ENCODE results near the gene PEX19.

Gene PEX19

DNA sequence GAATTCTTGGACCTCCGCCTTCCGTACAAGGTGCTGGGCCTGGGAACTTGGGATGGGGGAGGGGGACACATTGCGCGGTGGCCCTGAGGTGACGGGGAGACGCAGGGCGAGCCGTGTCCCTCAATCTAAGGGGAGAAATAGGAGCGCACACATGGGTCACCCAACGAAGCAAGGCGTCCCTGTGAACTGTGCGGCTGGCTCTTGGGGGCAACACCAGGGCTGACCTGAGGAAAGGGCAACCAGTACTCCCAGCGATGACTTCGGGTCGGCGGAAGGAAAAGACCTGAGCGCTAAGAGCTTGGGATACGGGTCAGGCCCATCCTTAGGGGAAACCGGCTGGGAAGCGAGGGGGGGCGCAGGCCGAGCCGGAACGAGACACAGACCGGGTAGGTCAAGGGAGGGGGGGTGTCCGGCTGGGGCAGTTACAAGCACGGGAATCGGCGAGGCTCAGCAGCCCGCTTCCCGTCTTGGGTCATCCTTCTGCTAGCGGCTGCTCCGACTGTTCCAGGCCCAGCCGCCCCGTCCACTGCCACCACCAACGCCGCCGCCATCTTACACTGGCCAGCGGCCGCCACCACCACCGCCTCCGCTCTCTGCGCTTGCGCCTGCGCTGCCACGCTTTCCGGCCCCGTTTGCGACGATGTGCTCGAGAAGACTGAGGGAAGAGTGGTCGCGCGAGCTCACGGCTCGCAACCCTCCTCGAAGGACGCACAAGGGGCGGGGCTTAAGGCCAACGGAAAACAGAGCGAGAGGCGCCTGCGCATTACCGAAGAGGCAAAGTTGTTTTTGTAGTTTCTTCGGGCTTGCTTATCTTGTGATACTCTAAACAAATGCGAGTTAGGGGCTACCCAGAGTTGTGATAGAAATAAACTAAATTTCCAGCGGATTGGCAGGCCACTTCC lies 22.8 kb downstream of the PEX19 start, which contains the start of gene DCAF8 (continued):
- TF ChIP-seq, protein P1, sequence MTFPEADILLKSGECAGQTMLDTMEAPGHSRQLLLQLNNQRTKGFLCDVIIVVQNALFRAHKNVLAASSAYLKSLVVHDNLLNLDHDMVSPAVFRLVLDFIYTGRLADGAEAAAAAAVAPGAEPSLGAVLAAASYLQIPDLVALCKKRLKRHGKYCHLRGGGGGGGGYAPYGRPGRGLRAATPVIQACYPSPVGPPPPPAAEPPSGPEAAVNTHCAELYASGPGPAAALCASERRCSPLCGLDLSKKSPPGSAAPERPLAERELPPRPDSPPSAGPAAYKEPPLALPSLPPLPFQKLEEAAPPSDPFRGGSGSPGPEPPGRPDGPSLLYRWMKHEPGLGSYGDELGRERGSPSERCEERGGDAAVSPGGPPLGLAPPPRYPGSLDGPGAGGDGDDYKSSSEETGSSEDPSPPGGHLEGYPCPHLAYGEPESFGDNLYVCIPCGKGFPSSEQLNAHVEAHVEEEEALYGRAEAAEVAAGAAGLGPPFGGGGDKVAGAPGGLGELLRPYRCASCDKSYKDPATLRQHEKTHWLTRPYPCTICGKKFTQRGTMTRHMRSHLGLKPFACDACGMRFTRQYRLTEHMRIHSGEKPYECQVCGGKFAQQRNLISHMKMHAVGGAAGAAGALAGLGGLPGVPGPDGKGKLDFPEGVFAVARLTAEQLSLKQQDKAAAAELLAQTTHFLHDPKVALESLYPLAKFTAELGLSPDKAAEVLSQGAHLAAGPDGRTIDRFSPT (tag by site-specific recombination; IDR thresholded peaks at IDR 0.05) = peak; percentile 81; the same call in 1 of the 2 replicates
- TF ChIP-seq, protein P2, sequence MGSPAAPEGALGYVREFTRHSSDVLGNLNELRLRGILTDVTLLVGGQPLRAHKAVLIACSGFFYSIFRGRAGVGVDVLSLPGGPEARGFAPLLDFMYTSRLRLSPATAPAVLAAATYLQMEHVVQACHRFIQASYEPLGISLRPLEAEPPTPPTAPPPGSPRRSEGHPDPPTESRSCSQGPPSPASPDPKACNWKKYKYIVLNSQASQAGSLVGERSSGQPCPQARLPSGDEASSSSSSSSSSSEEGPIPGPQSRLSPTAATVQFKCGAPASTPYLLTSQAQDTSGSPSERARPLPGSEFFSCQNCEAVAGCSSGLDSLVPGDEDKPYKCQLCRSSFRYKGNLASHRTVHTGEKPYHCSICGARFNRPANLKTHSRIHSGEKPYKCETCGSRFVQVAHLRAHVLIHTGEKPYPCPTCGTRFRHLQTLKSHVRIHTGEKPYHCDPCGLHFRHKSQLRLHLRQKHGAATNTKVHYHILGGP (tag by site-specific recombination; IDR thresholded peaks at IDR 0.05) = no peak
- TF ChIP-seq ZNF843 (tag by site-specific recombination; IDR thresholded peaks at IDR 0.05) (peak; percentile 80; the same call in 1 of the 2 replicates), ZSCAN30 (tag by site-specific recombination; IDR thresholded peaks at IDR 0.05) (peak; percentile 97), ZNF571 (tag by site-specific recombination; IDR thresholded peaks at IDR 0.05) (no peak), GLIS2 (tag by site-specific recombination; IDR thresholded peaks at IDR 0.05) (peak; percentile 54), ZNF521 (tag by site-specific recombination; IDR thresholded peaks at IDR 0.05) (no peak), ZNF664 (tag by site-specific recombination; IDR thresholded peaks at IDR 0.05) (no peak), ZNF701 (tag by site-specific recombination; IDR thresholded peaks at IDR 0.05) (no peak), YY2 (tag by site-specific recombination; IDR thresholded peaks at IDR 0.05) (peak; percentile 97), ZNF658 (tag by site-specific recombination; IDR thresholded peaks at IDR 0.05) (no peak), ZNF184 (tag by site-specific recombination; IDR thresholded peaks at IDR 0.05) (no peak), ZNF324 (tag by site-specific recombination; IDR thresholded peaks at IDR 0.05) (peak; percentile 80), ZBTB20 (tag by site-specific recombination; IDR thresholded peaks at IDR 0.05) (peak; percentile 57; the same call in 1 of the 2 replicates), ZNF174 (tag by site-specific recombination; IDR thresholded peaks at IDR 0.05) (no peak), ZNF302 (tag by site-specific recombination; IDR thresholded peaks at IDR 0.05; ENCODE audit: low read depth) (no peak), HOXD13 (CRISPR knock-in tag; IDR thresholded peaks at IDR 0.05; ENCODE audit: borderline replicate concordance) (peak; percentile 45; the same call in 1 of the 2 replicates), ZNF202 (tag by site-specific recombination; IDR thresholded peaks at IDR 0.05; ENCODE audit: borderline replicate concordance) (no peak), ZNF426 (tag by site-specific recombination; IDR thresholded peaks at IDR 0.05) (no peak), TRIM28 (IDR thresholded peaks at IDR 0.05; ENCODE audit: borderline replicate concordance, low read length) (peak; percentile 32; the same call in 1 of the 2 replicates), SP2 (tag by site-specific recombination; IDR thresholded peaks at IDR 0.05) (peak; percentile 66), ZFP3 (tag by site-specific recombination; IDR thresholded peaks at IDR 0.05; ENCODE audit: low read depth) (no peak), ZNF677 (tag by site-specific recombination; IDR thresholded peaks at IDR 0.05) (no peak), ZNF341 (tag by site-specific recombination; IDR thresholded peaks at IDR 0.05; ENCODE audit: low read depth) (0 out of 2 replicates have a peak, but pooled peaks have one; percentile 53), ZNF133 (tag by site-specific recombination; IDR thresholded peaks at IDR 0.05) (no peak), ZNF514 (tag by site-specific recombination; IDR thresholded peaks at IDR 0.05) (no peak), ZNF19 (tag by site-specific recombination; IDR thresholded peaks at IDR 0.05; ENCODE audit: low read depth) (no peak), ZNF561 (tag by site-specific recombination; IDR thresholded peaks at IDR 0.05; ENCODE audit: borderline replicate concordance) (no peak), ZNF350 (tag by site-specific recombination; IDR thresholded peaks at IDR 0.05) (no peak)
- TF ChIP-seq, protein P3, sequence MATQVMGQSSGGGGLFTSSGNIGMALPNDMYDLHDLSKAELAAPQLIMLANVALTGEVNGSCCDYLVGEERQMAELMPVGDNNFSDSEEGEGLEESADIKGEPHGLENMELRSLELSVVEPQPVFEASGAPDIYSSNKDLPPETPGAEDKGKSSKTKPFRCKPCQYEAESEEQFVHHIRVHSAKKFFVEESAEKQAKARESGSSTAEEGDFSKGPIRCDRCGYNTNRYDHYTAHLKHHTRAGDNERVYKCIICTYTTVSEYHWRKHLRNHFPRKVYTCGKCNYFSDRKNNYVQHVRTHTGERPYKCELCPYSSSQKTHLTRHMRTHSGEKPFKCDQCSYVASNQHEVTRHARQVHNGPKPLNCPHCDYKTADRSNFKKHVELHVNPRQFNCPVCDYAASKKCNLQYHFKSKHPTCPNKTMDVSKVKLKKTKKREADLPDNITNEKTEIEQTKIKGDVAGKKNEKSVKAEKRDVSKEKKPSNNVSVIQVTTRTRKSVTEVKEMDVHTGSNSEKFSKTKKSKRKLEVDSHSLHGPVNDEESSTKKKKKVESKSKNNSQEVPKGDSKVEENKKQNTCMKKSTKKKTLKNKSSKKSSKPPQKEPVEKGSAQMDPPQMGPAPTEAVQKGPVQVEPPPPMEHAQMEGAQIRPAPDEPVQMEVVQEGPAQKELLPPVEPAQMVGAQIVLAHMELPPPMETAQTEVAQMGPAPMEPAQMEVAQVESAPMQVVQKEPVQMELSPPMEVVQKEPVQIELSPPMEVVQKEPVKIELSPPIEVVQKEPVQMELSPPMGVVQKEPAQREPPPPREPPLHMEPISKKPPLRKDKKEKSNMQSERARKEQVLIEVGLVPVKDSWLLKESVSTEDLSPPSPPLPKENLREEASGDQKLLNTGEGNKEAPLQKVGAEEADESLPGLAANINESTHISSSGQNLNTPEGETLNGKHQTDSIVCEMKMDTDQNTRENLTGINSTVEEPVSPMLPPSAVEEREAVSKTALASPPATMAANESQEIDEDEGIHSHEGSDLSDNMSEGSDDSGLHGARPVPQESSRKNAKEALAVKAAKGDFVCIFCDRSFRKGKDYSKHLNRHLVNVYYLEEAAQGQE (tag by site-specific recombination; IDR thresholded peaks at IDR 0.05) = peak; percentile 56; the same call in 1 of the 2 replicates
- TF ChIP-seq, protein P4, sequence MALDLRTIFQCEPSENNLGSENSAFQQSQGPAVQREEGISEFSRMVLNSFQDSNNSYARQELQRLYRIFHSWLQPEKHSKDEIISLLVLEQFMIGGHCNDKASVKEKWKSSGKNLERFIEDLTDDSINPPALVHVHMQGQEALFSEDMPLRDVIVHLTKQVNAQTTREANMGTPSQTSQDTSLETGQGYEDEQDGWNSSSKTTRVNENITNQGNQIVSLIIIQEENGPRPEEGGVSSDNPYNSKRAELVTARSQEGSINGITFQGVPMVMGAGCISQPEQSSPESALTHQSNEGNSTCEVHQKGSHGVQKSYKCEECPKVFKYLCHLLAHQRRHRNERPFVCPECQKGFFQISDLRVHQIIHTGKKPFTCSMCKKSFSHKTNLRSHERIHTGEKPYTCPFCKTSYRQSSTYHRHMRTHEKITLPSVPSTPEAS (tag by site-specific recombination; IDR thresholded peaks at IDR 0.05) = no peak
- TF ChIP-seq, protein P5, sequence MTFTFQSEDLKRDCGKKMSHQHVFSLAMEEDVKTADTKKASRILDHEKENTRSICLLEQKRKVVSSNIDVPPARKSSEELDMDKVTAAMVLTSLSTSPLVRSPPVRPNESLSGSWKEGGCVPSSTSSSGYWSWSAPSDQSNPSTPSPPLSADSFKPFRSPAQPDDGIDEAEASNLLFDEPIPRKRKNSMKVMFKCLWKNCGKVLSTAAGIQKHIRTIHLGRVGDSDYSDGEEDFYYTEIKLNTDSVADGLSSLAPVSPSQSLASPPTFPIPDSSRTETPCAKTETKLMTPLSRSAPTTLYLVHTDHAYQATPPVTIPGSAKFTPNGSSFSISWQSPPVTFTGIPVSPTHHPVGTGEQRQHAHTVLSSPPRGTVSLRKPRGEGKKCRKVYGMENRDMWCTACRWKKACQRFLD (tag by site-specific recombination; IDR thresholded peaks at IDR 0.05) = no peak
